RCC 7860 (cell line): ENCODE data around the gene SREK1.

ENCODE experiments used
- DNase-seq: peaks from one replicate; pipeline ENCODE4 v3.0.0-alpha.2; 2015; ENCODE audit warnings: low spot score
- FAIRE-seq: peaks from 2 replicates; lab custom pipeline; 2012; peaks lifted over from hg19 to GRCh38; lab: Jason Lieb, UNC

Gene SREK1

GRCh38 chr5:66164044-66164790 is 20.1 kb downstream of the SREK1 start:
- FAIRE-seq: no peak
- DNase-seq: no peak

DNA sequence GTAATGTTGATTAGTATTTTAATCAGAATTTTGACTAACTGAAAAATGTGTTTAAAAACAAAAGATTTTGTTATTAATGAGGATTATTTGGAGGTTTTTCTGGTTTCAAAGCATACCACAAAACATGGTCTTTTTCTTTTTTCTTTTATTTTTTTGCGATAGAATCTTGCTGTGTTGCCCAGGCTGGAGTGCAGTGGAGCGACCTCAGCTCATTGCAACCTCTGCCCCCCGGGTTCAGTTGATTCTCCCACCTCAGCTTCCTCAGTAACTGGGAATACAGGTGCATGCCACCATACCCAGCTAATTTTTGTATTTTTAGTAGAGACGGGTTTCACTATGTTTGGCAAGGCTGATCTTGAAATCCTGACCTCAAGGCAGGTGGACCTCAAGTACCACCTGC is 24.1 kb downstream of the SREK1 start:
- FAIRE-seq: no peak

DNA sequence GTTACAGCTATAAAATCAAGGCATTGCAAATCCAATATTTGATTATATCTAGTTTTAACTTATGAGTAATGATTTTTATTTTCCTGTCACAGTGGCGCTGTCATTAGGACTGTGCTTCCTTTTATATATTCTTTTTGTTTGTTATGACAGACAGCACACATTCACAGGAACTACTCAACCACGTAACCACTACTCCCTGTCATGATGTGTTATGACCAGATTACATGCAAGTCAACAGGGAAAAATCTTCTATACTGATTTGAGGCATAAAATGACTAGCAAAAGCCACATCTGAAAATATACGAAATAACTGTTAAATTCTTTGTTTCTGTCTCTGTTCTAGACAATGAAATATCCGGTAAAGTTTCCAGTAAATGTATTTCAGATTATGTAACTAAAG is 25.4 kb downstream of the SREK1 start:
- DNase-seq: peak; percentile 68
- FAIRE-seq: peak; percentile 72

More for the DNA sequence above, 24.1 kb downstream of the SREK1 start:
- DNase-seq: no peak

DNA sequence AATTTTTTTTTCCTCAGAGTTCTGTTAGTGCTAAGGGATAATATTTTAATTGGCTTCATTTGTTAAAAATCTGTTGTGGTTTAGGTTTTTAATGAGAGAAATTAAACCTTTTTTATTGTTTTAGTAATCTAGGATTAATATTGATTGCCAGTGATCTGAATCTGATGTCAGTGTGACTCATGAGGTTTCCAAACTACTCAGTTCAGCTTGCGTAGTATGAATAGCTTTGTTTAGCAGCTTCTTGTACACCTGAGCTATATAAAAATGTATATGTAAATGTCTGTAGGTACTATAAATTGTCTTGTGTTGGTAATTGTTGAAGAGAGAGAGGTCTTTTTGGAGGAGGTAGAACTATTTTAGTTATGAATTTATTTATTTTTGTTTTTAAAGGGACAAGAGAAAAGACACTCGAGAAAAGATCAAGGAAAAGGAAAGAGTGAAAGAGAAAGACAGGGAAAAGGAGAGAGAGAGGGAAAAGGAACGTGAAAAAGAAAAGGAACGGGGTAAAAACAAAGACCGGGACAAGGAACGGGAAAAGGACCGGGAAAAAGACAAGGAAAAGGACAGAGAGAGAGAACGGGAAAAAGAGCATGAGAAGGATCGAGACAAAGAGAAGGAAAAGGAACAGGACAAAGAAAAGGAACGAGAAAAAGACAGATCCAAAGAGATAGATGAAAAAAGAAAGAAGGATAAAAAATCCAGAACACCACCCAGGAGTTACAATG is 26.3 kb downstream of the SREK1 start:
- DNase-seq: no peak
- no peak for FAIRE-seq

- FAIRE-seq (peak; percentile 23), DNase-seq (peak; percentile 48)
Observed at GRCh38 chr5:66171349-66172344, 27.5 kb downstream of the SREK1 start.

DNA sequence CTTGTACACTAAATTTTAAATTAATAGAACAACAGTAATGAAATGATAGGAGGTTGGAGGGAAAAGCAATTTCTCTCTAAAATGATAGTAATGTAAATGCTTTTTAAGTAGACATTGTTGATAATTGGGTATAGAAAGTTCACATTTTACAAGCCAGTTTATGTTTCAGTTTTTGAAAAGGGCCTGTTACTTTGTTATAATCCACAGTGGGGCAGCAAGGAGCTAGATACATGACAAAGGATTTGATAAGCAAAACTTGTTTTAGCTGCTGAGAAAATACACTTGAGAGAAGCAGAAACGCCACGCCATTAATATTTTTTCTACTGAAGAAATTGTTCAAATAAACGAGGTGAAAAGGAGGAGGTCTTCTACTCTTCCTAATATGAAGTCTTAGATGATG is 30.2 kb downstream of the SREK1 start:
- FAIRE-seq: no peak
- DNase-seq: no peak

DNA sequence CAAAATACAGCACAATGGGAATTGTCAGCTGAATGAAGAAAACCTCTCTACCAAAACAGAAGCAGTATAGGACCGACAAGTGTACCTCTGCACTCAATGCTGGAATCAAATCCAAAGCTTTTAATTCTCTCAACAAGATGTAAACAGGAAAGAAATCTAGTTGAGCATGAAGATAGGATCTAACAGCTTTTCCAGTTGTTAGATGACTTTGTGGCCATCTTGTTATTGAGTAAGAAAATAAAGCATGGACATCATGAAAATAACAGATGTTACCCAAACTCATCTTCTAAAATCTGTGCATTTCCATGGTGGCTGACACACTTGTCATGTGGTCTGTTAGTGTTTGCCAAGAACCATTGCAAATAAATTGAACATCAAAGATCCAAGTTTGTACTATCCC is 34.7 kb downstream of the SREK1 start:
- FAIRE-seq (no peak), DNase-seq (no peak)

DNA sequence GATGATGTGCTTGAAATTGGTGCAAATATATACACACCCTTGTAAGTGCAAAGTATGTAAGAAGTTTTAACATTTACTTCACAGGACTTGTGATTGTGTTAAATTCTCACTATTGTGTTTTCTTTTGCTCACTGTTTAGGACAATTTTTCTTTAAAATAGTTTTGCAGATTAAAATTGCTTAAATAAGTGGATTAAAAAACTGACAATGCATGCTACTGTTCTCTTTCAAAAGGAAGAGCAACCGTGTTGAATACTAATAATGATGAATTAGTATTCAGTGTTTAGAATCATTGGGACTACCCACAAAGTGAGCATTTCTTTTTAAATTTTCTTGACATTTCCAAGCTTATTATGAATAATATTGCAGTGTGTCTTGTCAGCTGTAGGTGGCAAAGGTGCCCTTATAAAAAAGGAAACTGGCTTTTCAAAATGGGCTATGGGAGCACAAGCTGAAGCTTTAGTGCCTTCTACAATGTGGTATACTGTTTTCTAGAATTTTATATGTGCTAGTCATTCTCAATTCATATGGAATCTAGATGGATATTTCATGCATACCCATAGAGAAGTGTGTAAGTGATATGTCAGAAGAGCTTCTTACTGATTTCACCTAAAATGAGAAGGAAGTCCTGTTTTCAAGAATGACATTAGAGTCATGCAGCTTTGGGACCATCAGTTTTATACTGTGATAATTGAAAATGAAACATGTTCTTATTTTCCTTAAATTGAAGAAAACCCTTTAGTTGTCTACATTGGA is 35.4 kb downstream of the SREK1 start:
- no peak for FAIRE-seq
- no peak for DNase-seq

- DNase-seq (no peak), FAIRE-seq (no peak)
Observed at GRCh38 chr5:66180282-66181155, 36.4 kb downstream of the SREK1 start.

GRCh38 chr5:66186108-66186507 is 42.0 kb downstream of the SREK1 start:
- no peak for FAIRE-seq
- DNase-seq: no peak

- DNase-seq: no peak
- FAIRE-seq: no peak
Observed at GRCh38 chr5:66193419-66193818, 49.3 kb downstream of the SREK1 start.

DNA sequence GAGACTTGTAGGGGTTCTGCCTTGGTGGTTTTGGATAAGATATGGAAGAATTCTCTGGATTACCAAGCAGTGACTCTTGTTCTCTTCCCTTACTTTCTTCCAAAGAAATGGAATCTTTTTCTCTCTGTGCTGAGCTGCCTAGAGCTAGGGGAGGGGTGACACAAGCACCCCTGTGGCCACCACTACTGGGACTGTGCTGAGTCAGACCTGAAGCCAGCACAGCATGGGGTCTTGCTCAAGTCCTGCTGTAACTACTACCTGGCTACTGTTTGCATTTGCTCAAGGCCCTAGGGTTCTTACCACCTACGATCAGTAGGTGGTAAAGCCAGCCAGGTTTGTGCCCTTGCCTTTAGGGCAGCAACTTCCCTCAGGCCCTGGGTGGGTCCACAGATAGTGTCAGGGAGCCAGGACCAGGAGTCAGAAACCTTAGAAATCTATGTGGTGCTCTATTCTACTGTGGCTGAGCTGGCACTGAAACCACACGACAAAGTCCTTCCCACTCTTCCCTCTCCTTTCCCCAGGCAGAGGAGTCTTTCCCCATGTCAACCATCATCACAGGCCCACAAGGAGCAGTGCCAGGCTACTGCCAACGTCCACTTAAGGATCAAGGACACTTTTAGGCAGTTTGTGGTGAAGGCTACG is 53.8 kb downstream of the SREK1 start:
- DNase-seq (peak; percentile 35), FAIRE-seq (no peak)

DNA sequence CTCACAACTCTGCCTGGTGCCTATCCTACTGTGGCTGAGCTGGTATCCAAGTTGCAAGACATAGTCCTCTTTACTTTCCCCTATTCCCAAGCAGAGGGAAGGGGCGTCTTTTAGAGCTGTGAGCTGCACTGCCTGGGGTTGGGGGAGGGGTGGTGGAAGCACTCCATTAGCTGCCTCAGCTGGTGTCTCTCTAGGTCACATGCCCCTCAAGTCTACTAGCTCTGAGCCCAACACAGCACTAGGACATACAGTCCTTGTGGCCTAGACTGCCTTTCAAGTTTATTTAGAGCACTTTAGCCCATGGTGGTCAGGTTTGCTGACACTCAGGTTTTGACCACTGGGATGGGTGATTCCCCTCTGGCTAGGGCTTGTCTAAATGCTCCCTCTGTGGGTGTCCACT is 54.7 kb downstream of the SREK1 start:
- FAIRE-seq: no peak
- no peak for DNase-seq

DNA sequence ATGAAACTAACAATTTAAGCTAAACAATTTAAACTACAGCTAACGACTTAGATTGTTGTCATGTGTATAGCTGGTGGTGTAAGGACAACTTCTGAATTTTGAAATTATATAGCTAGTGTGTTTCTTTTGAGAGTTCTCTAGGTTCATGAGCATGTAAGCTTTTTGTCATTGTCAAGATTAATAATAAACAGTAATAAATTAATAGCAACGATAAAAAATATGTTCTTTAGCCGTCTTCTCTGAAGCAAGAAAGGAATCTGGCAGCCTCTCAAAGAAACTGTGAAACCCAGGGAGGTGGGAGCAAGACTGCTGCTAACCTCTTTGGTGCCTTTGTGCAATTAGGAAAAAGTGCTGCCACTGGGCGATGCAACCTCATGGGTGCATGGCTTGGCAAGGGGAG is 59.4 kb downstream of the SREK1 start:
- DNase-seq (no peak), FAIRE-seq (no peak)

- DNase-seq (no peak), FAIRE-seq (no peak)
Observed at GRCh38 chr5:66206465-66206864, 62.4 kb downstream of the SREK1 start.

DNA sequence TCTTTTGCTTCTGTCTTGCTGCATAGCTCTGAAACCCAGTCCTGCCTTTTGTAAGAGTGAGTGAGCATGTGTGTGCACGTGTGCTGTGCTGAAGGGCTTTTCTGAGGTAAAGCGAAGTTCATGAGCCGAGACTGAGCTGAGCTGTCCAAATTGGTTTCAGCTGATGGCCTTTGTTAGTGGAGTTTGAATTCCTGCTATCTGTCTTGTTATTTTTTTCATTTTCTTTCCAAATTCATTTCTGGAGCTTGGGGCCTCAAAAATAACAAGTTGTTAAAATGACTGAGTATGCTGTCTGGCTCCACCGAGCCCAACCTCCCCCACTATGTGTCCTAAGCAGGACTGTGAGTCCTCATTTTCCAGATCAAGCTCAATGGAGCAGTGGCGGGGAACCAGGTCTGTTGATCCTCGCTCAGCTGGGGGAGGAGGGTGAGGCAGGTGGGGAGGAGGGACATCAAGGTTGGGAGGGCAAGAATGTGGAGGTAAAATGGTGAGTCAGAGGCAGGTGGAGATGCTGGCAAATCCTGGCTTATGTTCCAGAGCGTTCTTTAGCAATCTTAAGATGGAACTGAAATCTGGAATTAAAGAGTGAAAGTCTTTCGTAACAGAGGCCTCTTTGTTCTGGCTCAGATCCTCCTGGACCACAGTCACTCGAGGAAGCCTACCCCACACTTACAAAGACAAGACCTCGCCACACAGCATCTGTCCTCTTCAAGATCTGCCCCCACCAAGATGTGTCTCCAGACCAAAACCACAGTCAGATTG is 63.9 kb downstream of the SREK1 start:
- DNase-seq: no peak
- no peak for FAIRE-seq

DNA sequence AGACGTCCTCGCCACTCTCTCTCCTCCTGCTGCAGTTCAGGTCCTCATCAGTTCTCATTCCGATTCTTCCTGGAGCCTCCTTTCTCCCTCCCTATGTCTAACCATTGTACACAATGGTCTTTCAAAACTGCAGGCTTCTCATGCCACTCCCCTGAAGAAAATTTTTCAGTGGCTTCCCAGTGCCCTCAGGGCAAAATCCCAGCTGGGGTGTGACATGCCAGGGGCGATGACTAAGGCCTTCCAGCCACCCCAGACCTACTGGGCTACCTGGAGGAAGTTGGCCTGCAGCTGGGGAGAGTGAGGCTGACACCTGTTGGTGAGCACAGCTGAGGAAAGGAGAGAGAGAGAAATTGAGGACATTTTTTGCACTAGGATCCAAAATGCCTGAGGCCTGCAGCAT is 65.2 kb downstream of the SREK1 start:
- DNase-seq (peak; percentile 14), FAIRE-seq (no peak)

GRCh38 chr5:66209794-66210193 is 65.7 kb downstream of the SREK1 start:
- FAIRE-seq (no peak), DNase-seq (no peak)
